K562 (cell line): Measurements from ENCODE around the gene BROX. TPM values are rescaled to one million over a fixed set of nuclear protein-coding genes. Genes with fewer than 3 reads are reported as not detected.

Experiments
- HEY1 ChIP-seq: fragments of 250-450 bp; sonication (Bioruptor Pico); IDR thresholded peaks from 2 replicates; pipeline ENCODE4 v1.5.0; 2020; ENCODE audit warnings: mild to moderate bottlenecking, moderate library complexity, borderline replicate concordance
- NFE2L1 ChIP-seq: fragments of 450-650 bp; IDR thresholded peaks from 2 replicates; pipeline ENCODE4 v1.6.1; 2016; ENCODE audit warnings: missing genetic modification characterization, low read depth, mild to moderate bottlenecking, missing compliant biosample characterization, moderate library complexity, borderline replicate concordance
- SRSF9 ChIP-seq: fragments of 200-400 bp; formaldehyde crosslinking; IDR thresholded peaks from 2 replicates; pipeline ENCODE4 v1.6.1; 2017; ENCODE audit warnings: low read depth, low read length, borderline replicate concordance
- ZNF444 ChIP-seq: fragments of 250-450 bp; sonication (Bioruptor Pico); IDR thresholded peaks from 2 replicates; pipeline ENCODE4 v1.4.0; 2020; ENCODE audit warnings: mild to moderate bottlenecking, moderate library complexity
- polyA plus RNA-seq, 8 experiments: library from polyadenylated mRNA; depleted of rRNA in 4 of 8; stranded (reverse) in 5 of 8; unstranded in 3 of 8; fragments of >200 nt; fragmentation: Nextera tagmentation in 2 of 8; fragmentation: Illumina TruSeq in 1 of 8; extraction: Ambion mirVana in 2 of 8; extraction: Trizol in 1 of 8; gene quantifications; 2 replicates each; pipeline versions ENCODE4 v1.2.1 to v1.2.3, GENCODE V29; 2011 to 2014; ENCODE audit warnings: inconsistent platforms in 1 of 8, missing spikeins in 1 of 8
- total RNA-seq, 7 experiments: library from RNA; depleted of rRNA in 6 of 7; stranded (reverse); fragments of >200 nt in 6 of 7; fragmentation: Illumina TruSeq in 2 of 7; extraction: Trizol in 2 of 7; gene quantifications; 2 replicates each; pipeline versions ENCODE4 v1.2.1 to v1.2.3, GENCODE V29; 2011 to 2021; ENCODE audit warnings: low replicate concordance in 1 of 7
- TF ChIP-seq, protein P1 (sequence below): fragments of 200-600 bp; sonication (generic); IDR thresholded peaks from one replicate; pipeline ENCODE4 v1.6.1; 2012; ENCODE audit warnings: mild to moderate bottlenecking, low read depth, low read length, inconsistent platforms
- TF ChIP-seq, protein P2 (sequence below): conservative IDR thresholded peaks from 2 replicates; pipeline ENCODE4 v1.6.1; 2011; ENCODE audit warnings: low read depth, mild to moderate bottlenecking, low read length; ENCODE audit not compliant: control insufficient read depth
- TF ChIP-seq, protein P3 (sequence below): fragments of 450-650 bp; IDR thresholded peaks from 2 replicates; pipeline ENCODE4 v1.6.1; 2016; ENCODE audit warnings: low read depth, mild to moderate bottlenecking, moderate library complexity

Gene BROX
- total and polyA plus RNA-seq, 9 of the 15 experiments (the other 6 are each of a cell fraction or from before 2014, with no cell fraction given), result 9.4 to 153 (median 45.1) TPM

DNA sequence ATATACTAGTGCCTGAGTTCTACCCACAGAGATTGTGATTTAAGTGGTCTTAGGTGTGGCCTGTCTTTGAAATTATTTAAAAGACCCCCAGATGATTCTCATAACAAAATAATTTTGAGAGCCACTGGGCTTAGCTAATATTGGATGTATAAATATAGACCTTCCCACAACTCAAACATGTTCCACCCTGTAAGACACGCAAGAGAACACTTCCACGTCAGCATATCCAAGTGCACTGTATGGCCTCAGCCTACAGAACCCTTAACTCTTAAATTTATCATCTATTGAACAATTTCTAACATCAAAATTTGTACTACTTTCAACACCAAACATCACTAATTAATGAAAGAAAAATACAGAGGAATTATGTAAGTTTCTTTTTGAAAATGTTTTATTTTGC, 27.1 kb downstream of the BROX start (continued):
- TF ChIP-seq, protein P1, sequence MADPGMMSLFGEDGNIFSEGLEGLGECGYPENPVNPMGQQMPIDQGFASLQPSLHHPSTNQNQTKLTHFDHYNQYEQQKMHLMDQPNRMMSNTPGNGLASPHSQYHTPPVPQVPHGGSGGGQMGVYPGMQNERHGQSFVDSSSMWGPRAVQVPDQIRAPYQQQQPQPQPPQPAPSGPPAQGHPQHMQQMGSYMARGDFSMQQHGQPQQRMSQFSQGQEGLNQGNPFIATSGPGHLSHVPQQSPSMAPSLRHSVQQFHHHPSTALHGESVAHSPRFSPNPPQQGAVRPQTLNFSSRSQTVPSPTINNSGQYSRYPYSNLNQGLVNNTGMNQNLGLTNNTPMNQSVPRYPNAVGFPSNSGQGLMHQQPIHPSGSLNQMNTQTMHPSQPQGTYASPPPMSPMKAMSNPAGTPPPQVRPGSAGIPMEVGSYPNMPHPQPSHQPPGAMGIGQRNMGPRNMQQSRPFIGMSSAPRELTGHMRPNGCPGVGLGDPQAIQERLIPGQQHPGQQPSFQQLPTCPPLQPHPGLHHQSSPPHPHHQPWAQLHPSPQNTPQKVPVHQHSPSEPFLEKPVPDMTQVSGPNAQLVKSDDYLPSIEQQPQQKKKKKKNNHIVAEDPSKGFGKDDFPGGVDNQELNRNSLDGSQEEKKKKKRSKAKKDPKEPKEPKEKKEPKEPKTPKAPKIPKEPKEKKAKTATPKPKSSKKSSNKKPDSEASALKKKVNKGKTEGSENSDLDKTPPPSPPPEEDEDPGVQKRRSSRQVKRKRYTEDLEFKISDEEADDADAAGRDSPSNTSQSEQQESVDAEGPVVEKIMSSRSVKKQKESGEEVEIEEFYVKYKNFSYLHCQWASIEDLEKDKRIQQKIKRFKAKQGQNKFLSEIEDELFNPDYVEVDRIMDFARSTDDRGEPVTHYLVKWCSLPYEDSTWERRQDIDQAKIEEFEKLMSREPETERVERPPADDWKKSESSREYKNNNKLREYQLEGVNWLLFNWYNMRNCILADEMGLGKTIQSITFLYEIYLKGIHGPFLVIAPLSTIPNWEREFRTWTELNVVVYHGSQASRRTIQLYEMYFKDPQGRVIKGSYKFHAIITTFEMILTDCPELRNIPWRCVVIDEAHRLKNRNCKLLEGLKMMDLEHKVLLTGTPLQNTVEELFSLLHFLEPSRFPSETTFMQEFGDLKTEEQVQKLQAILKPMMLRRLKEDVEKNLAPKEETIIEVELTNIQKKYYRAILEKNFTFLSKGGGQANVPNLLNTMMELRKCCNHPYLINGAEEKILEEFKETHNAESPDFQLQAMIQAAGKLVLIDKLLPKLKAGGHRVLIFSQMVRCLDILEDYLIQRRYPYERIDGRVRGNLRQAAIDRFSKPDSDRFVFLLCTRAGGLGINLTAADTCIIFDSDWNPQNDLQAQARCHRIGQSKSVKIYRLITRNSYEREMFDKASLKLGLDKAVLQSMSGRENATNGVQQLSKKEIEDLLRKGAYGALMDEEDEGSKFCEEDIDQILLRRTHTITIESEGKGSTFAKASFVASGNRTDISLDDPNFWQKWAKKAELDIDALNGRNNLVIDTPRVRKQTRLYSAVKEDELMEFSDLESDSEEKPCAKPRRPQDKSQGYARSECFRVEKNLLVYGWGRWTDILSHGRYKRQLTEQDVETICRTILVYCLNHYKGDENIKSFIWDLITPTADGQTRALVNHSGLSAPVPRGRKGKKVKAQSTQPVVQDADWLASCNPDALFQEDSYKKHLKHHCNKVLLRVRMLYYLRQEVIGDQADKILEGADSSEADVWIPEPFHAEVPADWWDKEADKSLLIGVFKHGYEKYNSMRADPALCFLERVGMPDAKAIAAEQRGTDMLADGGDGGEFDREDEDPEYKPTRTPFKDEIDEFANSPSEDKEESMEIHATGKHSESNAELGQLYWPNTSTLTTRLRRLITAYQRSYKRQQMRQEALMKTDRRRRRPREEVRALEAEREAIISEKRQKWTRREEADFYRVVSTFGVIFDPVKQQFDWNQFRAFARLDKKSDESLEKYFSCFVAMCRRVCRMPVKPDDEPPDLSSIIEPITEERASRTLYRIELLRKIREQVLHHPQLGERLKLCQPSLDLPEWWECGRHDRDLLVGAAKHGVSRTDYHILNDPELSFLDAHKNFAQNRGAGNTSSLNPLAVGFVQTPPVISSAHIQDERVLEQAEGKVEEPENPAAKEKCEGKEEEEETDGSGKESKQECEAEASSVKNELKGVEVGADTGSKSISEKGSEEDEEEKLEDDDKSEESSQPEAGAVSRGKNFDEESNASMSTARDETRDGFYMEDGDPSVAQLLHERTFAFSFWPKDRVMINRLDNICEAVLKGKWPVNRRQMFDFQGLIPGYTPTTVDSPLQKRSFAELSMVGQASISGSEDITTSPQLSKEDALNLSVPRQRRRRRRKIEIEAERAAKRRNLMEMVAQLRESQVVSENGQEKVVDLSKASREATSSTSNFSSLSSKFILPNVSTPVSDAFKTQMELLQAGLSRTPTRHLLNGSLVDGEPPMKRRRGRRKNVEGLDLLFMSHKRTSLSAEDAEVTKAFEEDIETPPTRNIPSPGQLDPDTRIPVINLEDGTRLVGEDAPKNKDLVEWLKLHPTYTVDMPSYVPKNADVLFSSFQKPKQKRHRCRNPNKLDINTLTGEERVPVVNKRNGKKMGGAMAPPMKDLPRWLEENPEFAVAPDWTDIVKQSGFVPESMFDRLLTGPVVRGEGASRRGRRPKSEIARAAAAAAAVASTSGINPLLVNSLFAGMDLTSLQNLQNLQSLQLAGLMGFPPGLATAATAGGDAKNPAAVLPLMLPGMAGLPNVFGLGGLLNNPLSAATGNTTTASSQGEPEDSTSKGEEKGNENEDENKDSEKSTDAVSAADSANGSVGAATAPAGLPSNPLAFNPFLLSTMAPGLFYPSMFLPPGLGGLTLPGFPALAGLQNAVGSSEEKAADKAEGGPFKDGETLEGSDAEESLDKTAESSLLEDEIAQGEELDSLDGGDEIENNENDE, result no peak
- TF ChIP-seq, protein P2, sequence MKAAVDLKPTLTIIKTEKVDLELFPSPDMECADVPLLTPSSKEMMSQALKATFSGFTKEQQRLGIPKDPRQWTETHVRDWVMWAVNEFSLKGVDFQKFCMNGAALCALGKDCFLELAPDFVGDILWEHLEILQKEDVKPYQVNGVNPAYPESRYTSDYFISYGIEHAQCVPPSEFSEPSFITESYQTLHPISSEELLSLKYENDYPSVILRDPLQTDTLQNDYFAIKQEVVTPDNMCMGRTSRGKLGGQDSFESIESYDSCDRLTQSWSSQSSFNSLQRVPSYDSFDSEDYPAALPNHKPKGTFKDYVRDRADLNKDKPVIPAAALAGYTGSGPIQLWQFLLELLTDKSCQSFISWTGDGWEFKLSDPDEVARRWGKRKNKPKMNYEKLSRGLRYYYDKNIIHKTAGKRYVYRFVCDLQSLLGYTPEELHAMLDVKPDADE, result no peak
- TF ChIP-seq NFE2L1 (tag), result no peak
- no peak for TF ChIP-seq HEY1 (CRISPR knock-in tag)
- TF ChIP-seq, protein P3, sequence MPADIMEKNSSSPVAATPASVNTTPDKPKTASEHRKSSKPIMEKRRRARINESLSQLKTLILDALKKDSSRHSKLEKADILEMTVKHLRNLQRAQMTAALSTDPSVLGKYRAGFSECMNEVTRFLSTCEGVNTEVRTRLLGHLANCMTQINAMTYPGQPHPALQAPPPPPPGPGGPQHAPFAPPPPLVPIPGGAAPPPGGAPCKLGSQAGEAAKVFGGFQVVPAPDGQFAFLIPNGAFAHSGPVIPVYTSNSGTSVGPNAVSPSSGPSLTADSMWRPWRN, result no peak
- no peak for TF ChIP-seq ZNF444 (CRISPR knock-in tag)
- TF ChIP-seq SRSF9, result no peak
- TF ChIP-seq, all 486 proteins: peak for 0
